Fibroblast of skin of scalp (primary cell): ENCODE data around the gene FHL1.

ENCODE experiments used
- DNase-seq: peaks from one replicate; pipeline ENCODE4 v3.0.0-alpha.2; 2013

Gene FHL1

DNA sequence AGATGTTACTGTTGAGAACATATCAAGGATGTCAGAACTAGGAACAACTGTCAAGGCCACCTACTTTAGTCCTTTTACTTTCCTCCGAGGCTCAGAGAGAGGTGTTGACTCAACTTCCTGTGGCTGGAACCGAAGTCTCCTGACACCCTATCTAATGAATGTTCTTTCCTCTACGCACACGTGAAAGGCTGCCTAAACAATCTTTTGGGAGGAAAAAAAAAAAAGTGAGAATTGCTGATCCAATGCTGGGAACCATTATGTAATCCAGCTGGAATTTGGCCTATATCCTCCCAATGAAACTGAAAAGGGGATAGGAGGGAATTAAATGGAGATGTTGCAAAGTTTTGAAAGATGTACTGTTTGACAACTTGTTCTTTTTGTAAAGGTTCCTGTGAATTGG lies 112.2 kb downstream of the FHL1 start:
- peak; percentile 82 for DNase-seq

DNA sequence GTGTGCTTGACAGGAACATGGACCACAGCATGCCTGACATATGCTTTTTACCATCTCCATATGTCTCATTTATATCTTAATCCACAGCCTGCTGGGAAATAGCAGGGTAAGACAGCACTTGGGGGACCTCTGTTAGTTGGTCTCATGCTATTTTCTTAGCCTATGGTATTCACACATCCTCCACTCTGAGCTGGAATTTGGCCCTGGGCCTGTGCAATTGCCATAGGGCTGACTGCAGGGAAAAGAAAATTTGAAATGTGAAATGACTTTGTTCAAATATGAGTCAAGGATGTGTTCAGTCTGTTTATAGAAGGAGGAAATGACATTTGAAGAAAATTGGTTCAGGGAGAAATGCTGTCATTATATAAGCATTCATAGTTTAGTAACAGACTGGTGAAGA lies 113.4 kb downstream of the FHL1 start:
- peak; percentile 97 for DNase-seq
